NCI-H510A (cell line): ENCODE measurements around the gene ATP11A.

Experiments used
- DNase-seq: peaks from one replicate; lab custom pipeline; 2025; lab: John Stamatoyannopoulos, UW

The ATP11A gene

GRCh38 chr13:112760435-112760834 lies 70.6 kb downstream of the ATP11A start:
- no peak for DNase-seq

DNA sequence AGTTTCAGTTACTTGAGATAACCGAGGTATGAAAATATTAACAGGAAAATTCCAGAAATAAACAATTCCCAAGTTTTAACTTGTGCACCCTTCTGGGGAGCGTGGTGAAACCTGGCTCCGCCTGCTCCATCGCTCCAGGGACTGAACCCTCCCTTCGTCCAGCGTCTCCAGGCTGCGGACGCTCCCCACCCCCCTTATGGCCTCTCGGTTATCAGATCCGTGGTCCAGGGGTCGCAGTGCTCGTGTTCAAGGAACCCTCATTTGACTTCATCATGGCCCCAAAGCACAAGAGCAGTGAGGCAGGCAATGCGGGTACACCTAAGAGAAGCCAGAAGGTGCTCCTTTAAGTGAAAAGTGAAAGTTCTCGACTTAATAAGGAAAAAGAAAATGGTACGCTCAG lies 71.1 kb downstream of the ATP11A start:
- no peak for DNase-seq

DNA sequence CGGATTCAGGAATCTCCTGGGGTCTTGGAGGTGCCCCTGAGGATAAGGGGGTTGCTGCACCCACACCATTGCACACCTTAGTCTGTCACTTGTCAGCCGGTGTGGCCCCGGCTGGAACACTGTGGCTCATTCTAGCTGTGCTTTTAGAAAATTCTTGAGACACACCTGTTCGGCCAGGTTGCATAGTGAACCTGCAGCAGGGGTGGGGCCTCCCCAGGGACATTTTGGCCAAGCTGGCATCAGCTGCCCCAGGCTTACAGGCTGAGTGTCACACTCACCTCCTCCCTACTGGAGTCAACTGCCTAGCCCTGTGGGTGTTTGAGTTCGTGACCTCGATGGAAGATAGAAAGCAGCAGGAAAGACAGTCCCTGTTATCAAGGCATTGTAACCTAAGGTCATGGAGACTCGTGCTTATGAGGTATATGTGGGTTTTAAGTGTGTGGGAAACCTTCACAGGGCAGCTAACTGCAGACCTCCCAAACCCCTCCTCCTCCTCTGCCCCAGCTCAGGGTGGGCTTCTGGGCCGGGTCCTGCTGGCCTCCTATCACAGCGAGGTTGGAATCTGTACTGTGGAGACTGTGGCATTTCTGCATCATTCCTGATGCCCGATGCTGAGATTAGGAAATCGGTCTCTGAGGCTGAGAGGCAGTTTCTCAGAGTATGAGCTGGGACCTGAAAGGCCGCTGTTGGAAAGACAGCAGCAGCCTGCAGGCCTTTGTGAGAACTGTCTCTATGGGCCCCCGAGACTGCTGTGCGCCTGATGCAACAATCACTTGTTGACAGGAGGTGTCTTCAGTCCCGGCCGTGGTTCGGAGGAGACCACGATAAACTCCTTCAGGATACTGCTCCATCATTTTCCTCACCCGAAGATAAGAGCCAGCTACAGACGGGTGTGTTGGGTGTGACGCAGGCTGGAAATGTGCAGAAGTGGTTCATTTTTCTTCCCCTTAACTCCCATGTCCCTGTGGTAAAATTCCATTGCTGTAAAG lies 72.2 kb downstream of the ATP11A start:
- DNase-seq: no peak

DNA sequence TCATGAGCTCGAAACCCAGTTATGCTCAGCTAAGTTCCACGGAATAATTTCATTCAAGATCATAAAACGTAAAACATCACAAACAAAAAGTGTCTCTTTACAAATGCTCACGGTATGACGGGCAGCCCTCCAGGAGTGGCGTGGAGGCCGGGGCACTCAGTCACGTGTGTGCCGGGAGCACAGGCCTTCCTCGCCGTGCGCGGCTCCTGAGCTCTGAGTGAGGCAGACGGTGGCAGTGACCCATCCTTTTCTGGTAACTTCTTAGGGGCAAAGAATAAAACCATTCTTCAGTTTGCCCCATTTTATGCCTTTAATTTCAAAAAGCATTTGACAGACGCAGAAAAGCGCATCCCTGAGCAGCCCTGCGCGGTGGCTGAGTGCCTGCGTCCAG lies 72.8 kb downstream of the ATP11A start:
- DNase-seq: no peak

DNA sequence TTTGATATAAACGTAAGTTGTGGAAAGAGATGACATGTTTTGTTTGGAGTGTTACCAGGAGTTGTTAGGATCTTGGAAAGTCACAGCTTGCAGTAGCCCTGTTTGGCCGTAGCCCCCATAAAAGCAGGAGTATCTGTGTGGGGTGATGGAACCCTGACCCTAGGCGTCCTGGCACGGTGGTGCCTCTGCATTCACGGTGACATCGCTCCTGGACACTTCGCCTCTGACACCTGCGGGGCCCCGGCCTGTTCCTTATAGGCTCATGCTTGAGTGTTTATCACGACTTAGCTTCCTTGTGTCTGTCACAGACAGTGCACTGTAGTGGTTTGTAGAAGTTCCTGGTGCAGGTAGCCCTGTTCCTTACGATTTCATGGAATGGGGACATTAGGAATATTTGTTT lies 74.2 kb downstream of the ATP11A start:
- DNase-seq: no peak

DNA sequence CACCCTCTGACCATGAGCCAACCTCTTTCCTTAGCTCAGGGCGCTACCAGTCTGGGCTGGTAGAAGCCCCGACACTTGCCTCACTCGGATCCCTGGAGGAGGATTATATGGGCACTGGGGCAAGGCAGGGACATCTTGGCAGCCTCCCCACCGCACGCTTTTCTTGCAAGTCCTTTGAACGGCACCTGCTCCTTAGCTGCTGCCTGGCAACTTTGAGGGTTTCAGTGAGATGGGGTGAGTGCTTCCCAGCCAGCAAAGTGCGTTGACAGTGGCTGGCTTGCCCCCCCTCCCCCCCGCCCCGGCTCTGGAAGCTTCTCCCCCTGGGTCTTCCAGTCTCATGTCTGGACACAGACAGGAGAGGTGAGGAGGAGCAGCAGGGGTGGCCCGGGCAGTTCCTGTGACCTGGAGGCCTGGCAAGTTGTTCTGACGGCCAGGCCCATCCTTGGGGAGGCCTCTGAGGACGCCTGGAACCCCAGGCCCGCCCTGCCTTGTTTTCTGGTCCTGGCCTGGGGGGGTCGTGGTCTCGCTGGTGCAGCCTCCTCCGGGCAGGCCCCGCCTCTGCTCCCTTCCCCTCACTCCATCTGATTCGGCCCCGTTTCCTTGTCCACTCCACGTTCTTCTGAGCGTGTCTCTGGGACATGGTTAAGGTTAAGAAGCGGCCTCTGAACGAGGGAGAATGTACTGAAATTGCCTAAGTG lies 75.2 kb downstream of the ATP11A start:
- no peak for DNase-seq

DNA sequence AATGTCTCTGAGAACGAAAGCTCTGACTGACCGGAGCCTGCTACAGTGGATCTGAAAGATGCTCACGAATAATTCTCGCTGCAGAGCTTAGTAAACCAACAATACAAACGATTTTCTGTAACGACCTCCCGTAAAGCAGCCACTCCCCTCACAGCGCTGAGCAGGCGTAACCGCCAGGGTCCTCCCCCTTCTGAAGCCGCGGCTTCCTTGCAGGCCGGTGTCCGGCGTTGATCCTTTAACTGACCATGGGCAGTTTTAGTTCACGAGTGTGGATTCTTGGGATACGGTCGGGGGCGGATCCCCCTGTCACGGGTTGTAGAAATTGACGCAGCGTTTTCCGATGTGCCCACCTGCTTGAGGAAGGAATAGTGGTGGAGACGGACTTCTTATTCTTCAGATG lies 75.9 kb downstream of the ATP11A start:
- no peak for DNase-seq

- no peak for DNase-seq
Measured at GRCh38 chr13:112766336-112766735, 76.5 kb downstream of the ATP11A start.

DNA sequence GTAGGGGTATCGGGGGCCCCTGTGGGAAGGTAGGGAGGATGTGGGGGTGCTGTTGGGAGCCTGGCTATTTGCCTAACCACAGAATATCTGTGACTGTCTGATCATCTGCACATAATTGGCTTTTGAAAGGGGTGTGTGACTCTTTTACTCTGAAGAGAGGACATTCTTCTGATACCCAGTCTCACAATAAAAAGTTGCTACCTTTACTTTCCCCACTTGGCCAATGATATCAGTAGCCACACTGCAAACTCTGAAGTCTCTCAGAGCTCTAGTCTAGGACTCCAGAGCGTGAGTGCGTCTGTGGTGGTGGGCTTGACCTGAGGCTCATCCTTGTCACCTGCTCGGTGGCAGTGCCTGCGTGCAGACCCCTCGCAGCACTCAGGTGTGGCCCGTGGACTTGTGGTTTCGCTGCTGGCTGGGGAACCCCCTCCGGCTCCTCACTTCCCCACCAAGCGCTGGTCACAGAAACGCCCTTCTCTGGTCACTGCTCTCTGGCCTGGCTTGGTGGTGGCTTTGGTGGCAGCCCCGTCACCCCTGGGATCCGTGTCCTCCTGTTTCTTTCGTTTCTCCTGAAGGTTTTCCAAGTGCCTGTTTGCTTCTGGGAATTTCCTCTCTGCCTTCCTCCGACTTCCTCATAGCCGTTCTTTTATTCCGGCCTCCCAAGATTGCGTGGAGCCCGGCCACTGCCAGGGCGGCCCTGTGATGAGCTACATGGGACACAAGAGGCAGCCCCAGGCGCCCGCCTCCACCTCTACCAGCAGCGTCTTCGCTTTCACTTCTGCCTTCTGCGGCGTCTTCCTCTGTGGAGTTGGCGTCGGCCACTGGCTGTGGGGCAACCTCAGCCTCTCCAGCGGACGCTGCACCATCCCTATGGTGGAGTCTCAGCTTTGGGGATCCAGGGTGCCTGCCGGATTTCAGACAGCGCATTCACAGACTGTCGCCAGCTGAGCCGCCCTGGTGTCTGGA lies 78.0 kb downstream of the ATP11A start:
- no peak for DNase-seq

DNA sequence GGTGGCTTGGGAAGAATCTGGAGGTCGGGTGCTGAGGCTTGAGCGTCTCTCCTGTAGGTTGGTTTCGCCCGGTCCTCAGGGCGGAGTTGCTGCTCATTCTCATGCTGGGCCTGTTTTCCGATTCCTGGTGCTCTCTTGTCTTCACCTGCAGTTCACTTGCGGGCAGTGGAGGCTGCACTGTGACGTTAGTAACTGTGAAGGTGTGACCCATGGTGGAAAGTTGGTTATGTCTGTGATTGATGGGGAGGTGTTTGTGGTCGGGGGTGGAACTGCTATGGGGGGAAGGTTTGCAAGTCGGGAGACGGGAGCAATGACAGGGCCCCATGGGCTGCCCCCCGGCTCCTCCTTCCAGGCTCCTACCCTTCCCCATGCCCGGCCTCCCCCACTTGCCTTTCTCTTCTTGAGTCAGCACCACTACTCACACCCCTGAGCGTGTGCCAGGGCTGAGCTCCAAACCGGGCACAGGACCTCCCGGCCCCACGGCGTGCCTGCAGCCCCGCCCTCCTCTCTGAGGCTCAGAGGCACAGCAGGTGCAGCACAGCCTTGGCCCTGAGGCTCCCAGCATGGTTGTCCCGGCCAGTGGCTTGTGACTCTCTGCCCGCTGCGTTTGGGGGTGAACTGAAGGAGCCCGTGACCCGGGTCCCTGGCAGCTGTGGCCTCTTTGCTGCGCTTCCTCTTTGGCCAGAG lies 79.1 kb downstream of the ATP11A start:
- no peak for DNase-seq

GRCh38 chr13:112769615-112770014 lies 79.8 kb downstream of the ATP11A start:
- no peak for DNase-seq

DNA sequence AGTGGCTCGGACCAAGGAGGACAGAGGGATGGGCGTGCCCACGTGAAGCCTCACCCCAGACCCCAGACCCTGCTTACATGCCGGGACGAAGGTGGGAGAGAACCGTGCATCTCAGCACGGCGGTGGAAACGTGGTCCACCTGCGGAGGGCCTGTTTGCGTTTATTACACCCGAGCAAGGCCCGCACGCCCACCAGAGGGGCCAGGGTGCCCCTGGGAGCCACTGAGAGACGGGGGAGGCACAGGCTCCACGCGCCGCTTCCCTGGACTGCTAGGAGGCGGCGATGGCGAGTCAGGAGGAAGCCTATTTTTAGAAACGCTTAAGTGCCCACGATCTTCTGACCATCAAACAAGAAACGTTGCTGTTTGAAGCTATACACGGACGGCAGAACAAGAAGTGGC lies 80.7 kb downstream of the ATP11A start:
- DNase-seq: no peak

DNA sequence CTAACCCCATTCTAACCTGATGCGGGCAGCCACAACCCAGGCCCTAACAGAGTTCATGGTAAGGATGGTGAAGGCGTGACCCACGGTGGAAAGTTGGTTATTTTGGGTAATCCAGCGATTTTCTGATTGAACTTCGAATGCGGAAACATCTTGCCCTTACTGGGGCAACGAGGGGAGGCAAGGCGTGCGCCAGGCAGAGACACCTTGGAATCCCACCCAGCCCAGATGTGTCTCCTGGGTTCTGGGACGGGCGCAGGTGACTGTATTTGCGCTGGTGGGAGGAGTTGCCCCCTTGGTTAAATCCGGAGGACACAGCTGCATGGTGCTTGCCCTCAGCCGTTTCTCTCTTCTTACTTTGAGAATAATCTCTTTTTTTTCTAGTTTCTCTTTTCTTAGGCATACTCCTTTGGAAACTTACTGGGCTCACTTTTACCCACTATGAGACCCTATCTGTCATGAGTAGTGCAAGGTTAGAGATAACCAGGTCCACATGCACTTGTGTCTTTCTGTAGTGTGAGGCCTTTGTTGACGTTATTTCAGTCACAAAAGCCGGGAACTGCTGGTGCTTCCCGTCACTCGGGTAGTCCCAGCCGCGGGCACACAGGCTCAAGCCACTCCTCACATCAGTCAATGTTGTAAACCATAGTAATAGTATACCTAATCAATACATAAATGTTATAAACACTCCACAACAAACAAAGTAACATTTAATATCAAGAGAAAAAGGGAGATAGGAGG lies 81.5 kb downstream of the ATP11A start:
- no peak for DNase-seq

DNA sequence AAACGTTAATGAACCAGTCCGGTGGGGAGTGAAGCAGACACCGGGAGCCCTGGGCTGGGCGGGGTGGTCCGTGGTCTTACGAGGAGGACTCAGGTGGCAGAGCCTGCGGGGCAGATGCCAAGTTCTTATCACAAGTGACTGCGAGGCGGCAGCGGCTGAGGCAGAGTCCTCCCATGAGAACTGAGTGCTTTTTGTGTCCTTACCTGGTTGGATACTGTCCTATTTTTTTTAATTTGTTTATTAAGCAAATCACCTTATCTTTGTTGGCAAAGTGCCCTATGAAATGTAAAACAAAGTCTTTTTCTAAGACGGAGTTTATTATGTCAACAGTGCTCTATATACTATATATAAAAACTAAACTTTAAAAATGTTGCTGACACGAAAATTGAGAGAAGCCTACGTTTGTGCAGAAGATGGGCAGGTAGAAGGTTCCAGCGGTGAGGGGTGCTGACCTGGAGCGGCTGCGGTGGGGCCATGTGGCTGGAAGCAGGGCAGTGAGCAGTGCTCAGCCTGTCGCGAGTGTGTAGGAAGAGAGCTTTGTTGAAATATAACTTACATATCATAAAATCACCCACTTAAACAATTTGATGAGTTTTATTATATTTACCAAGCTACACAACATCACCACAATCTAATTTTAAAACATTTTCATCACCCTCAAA lies 82.2 kb downstream of the ATP11A start:
- no peak for DNase-seq

- no peak for DNase-seq
Measured at GRCh38 chr13:112772539-112772909, 82.7 kb downstream of the ATP11A start.

- DNase-seq: no peak
Measured at GRCh38 chr13:112772929-112773328, 83.1 kb downstream of the ATP11A start.

DNA sequence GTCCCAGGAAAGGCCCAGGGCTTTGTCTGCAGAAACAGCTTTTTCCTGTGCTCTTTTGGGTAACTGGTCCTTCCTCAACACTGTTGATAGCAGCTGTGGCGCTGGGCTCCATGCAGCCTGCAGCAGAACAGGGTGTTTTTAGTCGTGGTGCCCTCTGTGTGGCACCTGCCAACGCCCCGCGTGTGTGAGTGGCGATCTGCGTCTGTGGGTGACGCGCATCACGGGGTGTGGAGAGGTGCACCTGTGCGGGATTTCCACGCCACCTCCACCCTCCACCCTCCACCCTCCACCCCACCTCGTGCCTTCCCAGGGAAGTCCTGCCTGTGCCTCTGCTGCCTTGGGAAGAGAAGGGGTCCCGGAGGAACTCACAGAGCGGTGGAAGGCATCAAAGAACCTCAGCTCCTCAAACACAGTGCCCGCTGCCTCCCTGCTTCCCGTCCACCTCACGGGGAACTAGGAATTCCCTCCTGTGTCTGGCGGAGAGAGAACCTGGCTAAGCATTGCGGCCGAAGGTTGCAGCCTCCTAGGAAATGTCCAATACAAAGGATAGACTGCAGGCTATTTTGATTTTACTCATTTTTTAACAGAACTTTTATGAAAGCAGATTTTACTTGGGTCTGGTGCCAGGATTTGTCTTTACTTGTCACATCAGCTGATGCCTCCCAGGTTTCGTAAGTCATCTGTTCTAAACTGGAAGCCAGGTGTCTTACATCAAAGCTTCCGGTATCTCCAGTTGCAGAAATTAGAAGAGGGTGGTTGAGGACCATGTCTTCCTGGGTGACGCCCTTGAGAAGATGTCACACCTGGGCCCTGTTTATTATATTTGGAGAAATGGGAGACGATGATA lies 84.0 kb downstream of the ATP11A start:
- no peak for DNase-seq

GRCh38 chr13:112774448-112774792 lies 84.6 kb downstream of the ATP11A start:
- DNase-seq: no peak

DNA sequence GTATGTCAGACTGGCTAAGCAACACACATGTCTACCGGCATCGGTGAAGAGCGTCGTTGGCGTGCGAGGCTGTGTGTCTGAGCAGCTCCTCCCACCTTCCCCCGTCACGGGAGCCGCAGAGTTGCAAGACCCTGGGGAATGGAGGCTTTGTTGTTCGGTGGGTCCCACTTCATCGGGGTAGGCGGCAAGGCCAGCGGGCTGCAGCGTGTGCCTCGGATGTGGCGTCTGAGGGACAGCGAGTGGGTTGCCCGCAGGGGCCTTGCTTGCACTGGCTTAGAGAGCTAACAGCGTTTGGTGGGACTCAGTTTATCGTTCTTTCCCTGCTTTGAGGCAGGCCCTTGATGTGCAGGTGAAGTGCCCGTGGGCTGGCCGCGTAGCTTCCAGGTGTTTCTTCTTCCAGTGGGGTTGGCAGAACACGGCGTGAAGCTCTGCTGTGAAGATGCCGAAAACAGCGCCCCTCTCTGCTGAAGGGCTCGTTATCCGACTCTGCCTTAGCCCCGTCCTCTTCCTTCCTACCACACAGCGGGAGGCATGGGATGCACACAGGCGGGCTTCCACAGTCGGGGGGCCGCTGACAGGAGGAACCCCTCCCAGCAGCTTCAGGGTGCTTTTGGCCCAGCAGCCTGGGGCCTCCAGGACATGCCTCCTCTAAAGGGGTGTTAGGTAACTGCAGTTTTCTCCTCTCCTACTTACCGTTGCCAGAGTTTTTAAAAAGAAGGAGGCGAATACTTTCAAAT lies 85.2 kb downstream of the ATP11A start:
- no peak for DNase-seq
